Activated CD8-positive, alpha-beta memory T cell treated with anti-CD3 and anti-CD28 coated beads, Interleukin-2, amount 50 U/mL, for 24 hours (primary cell): ENCODE data around the gene DYNC2LI1.
"Not testable (repeated sequence)": the region's sequence is repeated elsewhere in the genome, so short reads cannot be mapped to it uniquely, and the experiment has no call there.

Experiments
- DNase-seq: peaks from one replicate; pipeline ENCODE4 v3.0.0-alpha.2; 2020; ENCODE audit errors: extremely low read depth

DYNC2LI1 gene

DNA sequence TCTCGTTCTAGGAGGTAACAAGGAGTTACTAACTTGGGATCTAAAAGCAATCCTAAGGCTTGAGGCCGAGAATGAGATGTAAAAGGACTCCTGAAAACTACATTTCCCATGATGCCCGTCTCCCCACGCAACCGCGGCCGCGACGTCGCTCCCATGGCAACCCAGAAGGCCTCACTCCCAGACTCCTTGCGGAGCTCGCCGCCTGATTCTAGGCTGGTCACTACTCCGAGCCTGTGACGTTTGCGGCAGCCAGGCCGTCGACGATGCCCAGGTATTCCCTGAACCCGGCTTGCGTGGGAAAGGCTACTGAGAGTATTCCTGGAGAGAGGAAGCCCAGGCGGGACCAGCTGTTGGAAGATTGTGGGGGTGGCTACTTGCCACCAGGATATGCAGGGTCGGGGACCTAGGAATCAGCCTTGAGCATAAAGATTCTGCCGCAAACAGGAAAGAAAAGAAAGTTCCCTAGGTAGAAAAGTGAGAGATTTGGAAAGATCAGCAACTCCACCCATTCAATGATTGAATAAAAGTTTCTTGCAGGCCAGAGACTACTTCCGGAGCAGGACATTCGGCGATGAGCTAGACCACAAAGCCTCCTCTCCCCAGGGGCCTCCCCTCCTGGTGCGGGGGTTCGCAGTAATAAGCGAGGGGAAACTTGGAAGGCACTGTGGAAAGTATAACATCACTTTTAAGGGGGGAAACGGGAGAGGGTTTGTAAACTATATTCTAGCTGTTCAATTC is at the start of gene DYNC2LI1:
TSS of gene DYNC2LI1 (plus strand) at position 164 of the 738 bp plus-strand sequence. CDS start at position 264, 100 bp downstream.
- peak; percentile 70 for DNase-seq

DNA sequence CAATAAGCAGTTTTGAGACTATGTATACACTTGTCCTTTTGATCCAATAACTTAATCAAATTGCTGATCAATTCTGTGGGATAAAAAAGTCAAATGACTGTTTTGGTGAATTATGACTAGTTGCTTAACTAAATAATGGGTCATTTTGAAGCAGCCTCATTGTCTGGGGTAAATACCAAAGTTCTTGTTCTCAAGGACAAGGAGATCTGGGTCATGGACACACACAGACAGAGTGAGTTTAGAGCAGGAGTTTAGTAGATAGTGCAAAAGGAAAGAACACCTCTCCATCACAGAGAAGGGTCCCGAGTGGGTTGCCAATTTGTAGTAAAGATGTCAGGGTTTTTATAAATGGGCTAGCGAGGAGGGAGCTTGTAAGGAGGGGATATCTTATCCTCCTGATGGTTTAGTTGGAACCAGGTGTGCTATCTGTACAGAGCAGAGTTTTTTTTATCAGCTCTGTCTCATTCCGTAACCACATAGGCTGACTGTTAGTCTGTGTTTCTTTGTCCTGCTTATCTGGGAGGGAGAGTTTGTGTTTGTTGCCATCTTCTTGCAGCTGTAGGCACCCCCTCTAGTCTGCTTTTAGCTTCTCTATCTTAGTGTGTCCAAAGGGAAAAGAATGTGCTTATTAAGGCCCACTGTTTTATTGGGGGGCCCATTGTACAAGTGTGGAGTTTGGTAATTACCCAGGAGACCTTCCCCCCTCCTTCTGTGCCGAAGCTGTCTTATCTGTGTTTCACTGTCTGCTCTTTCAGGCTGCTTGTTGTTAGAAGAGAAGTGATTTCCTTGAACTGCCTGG is 48.9 kb upstream of the DYNC2LI1 start:
- DNase-seq: no peak

- DNase-seq: no peak
These were observed 48.1 kb upstream of the DYNC2LI1 start for GRCh38 chr2:43725711-43726246.

GRCh38 chr2:43726961-43727633 is 46.7 kb upstream of the DYNC2LI1 start:
- not testable (repeated sequence) for DNase-seq

GRCh38 chr2:43727634-43728014 is 46.2 kb upstream of the DYNC2LI1 start:
- DNase-seq: no peak

- DNase-seq: no peak
These were observed 44.2 kb upstream of the DYNC2LI1 start for GRCh38 chr2:43729491-43730174.

GRCh38 chr2:43731211-43731610 is 42.6 kb upstream of the DYNC2LI1 start:
- DNase-seq: no peak

- no peak for DNase-seq
These were observed 37.2 kb upstream of the DYNC2LI1 start for GRCh38 chr2:43736637-43737036.

DNA sequence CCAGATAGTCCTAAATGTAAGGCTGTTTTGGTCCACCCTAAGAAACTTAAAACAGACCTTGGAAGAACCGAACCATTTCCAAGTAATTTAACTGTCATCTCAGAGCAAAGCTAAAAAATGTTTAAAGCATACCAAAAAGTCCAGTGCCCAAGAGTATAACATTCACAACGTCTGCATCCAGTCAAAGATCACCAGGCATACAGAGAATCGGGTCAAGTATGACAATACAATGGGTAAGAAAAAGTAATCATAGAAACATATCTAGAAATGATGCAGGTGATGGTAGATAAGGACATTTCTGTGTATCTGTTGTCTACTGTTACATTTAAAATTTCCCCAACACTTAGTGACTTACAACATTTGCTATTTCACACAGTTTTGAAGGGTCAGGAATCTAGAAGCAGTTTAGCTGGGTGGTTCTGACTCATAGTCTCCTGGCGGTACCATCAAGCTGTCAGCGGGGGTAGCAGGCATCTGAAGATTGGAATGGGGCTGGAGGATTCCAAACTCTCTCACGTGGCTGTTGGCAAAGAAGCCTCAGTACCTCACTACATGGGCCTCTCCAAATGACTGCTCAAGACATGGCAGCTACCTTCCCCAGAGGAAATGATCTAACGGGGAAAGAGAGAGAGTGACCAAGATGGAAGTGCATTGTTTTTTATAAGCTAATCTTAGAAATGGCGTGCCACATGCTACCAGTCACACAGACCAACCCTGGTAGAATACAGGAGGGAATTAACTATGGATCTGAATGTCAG is 36.6 kb upstream of the DYNC2LI1 start:
- no peak for DNase-seq

GRCh38 chr2:43737855-43738254 is 36.0 kb upstream of the DYNC2LI1 start:
- DNase-seq: no peak

GRCh38 chr2:43738257-43738656 is 35.6 kb upstream of the DYNC2LI1 start:
- DNase-seq: no peak

DNA sequence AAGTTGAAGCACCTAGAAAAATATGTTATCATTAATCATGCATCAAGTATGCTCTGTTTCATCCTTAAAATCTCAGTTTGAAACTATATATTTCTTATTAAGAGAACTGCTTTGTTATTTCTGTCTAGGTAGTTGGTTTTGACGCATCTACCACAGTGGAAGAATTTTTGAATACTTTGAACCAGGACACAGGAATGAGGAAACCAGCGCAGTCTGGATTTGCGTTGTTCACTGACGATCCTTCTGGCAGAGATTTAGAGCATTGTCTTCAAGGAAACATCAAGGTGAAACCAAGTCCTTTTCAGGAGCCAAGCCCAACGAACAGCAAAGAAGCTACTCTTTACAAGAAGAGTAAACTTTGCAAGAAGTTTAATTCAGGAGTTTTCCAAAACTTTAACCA is 30.1 kb upstream of the DYNC2LI1 start:
- no peak for DNase-seq

GRCh38 chr2:43745457-43745856 is 28.4 kb upstream of the DYNC2LI1 start:
- no peak for DNase-seq

DNA sequence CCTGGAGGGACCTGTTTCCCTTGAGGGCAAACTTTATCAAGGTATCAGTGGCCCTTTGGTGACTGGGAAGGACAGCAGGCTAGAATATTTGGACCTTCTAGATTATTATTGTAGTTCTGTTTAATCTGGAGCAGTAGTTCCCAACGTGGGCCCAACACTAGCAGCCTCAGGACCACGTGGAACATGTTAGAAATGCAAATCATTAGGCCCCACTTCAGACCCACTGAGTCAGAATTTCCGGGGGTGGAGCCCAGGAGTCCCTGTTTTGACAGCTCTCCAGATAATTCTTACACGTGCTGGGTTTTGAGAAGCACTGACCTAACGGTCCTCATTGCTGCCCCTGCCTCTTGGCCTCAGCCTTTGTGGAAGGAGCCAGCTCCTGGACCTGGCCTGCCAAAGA is 25.5 kb upstream of the DYNC2LI1 start:
- no peak for DNase-seq

GRCh38 chr2:43749583-43749982 is 24.3 kb upstream of the DYNC2LI1 start:
- no peak for DNase-seq

DNA sequence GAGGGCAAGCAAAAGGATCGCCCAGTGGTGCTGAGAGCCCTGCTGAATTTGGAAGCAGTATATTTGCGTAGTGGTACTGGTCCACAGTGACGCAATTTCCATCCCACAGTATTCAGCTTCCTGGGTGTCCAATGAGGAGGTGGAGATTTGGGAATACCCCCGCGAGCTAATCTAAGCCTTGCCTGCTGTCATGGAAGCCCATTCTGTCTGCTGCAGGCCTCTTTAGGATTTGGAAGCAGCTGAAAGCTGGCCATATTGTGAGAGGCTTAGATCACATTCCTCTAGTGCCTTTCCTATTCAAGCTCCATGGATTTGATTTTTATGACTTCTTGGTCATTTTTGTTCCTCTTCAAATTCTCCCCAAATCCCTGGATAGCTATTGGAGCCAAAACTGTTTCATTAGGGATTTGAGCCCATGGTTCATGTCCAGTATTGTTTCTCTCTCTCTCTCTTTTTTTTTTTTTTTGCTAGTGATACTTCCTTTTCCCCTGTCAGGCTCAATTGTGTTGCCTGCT is 22.3 kb upstream of the DYNC2LI1 start:
- no peak for DNase-seq

- DNase-seq: no peak
These were observed 21.5 kb upstream of the DYNC2LI1 start for GRCh38 chr2:43752302-43752701.

- DNase-seq: no peak
These were observed 19.7 kb upstream of the DYNC2LI1 start for GRCh38 chr2:43754180-43754579.

DNA sequence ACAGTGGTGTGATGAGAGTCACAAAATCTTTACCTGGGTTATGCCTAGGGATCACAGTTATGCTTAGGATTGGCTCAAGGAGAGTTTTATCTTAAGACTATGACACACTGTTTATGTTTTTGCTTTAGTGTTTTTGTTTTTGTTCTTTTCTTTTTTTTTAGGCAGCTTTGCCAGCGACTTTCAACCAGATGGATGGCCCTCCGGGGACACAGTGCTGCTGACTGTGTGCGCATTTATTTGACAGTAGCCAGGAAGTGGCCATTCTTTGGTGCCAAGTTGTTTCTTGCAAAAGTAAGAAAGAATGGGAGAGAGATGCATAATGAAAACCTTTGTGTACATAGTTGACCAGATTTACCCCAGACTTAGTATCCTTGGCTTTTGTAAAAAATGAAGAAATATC is 15.1 kb upstream of the DYNC2LI1 start:
- no peak for DNase-seq

- DNase-seq: no peak
These were observed 14.6 kb upstream of the DYNC2LI1 start for GRCh38 chr2:43759195-43759594.

DNA sequence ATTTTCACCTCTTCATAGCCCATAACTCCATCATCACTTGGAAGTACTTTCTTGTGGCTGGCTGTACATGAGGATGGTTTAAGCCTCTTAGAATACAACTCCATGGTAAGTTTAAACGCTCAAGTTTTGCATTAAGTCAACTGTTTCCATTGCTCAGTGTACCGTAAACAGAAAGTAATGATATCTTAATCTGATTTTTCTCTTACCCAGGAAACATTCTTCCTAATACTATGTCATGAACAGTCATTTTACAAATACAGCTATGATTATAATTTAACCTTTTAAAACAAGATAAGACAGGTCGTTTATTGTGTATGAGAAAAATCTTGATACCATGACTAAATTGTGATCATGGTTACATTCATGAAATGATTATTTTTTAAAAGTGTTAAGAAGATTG is 11.6 kb upstream of the DYNC2LI1 start:
- DNase-seq: no peak
